ENCODE measurements around the gene TEKT5.

The TEKT5 gene

DNA sequence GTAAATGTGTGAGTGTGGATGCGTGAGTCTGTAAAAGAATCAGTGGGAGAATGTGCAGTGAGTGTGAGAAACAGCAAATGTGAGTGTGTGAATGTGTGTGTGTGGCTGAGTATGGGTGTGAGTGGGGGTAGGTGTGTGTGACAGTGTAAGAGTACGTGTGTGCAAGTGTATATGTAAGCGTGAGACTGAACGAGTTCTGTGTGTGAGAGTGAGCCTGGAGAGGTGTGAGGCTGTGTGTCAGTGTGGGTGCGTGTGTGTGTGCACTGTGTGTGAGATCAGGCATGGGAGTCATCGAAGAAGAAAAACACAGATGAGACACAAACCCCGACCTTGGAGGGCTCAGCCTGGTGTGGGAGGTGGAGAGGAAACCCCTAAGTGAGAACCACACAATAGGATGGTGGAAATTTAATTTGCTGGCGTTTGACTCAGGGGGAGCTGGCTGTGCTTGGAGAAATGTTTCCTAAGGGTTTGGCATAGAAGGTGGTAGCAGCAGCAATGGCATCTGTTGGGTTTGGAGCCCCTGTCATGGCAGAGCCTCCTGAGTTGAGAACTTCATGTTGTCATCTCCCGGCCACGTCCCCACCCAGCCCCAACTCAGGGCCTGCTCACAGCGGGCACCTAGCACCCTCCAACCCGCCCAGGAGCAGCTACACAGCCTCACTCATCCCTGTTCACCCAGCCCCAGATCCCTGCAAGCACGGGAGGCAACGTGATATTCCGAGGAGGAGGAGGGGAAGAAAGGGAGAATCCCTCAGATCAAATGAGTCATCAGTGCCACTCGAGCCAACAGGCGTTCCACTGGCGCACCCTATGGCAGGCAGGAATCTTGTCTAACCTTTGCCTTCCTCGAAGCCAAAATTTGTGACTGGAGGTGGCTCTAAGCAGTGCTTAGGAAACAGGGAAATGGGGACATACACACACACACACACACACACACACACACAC lies 34.6 kb upstream of the TEKT5 start:
- peaks cover 10% of the 10 kb centered on the region for H3K4me1 ChIP-seq (ENCODE audit: control insufficient read depth, insufficient read depth, low read length)
- no peak overlapping the region for H3K9ac ChIP-seq (ENCODE audit: low read depth, low read length)
- H3K9me3 ChIP-seq (replicated peaks; ENCODE audit: low read length) = no peaks in the 10 kb centered on the region
- H3K36me3 ChIP-seq (ENCODE audit: insufficient read depth, low read length) = no peaks in the 10 kb centered on the region
- H3K27me3 ChIP-seq (ENCODE audit: control insufficient read depth, insufficient read depth, low read length) = peaks cover 5% of the 10 kb centered on the region
- peak overlapping the region; percentile 34 for H3K4me2 ChIP-seq (ENCODE audit: low read length)
- H3K4me3 ChIP-seq (ENCODE audit: low read length) = peak overlapping the region; percentile 49

DNA sequence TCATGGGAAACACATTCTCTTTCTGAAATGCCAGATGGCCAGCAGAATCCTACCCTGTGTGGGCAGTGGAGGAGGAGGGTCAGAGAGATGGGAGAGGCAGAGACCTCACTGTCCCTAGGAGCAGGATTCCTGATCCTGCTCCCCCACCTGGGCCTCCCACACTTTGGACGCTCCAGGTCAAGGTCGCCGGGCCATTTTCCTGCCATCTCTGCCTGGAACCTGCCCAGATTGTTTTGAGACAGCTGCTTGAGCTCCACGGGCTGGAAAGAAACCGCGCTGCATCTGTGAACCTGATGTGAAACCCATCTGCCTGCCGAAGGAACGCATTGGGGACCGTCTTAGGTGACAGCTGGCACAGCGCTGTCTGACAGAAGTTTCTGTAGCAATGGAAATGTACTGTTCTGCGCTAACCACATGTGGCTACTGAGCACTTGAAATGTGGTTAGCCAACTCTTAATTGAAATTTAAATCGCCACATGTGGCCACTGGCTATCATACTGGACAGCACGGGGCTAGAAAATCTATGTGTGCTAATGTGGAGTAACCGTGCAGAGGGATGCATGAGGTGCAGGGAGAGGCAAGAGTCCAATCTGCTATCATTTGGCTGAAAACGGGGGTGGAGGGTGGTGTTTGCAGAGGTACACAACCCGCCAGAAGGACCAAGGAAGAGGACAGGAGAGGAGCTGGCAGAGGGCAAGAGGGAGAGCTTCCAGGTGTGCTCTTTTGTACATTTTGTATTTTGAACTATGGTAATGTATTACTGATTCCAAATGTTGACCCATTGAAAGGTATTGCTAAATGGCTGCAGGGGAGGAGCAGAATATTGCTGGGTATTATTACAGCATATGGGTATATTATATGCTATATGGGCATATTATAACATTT lies 33.5 kb upstream of the TEKT5 start:
- H3K4me2 ChIP-seq (ENCODE audit: low read length) = no peak overlapping the region
- H3K9me3 ChIP-seq (replicated peaks; ENCODE audit: low read length) = no peaks in the 10 kb centered on the region
- H3K36me3 ChIP-seq (ENCODE audit: insufficient read depth, low read length) = no peaks in the 10 kb centered on the region
- no peak overlapping the region for H3K4me3 ChIP-seq (ENCODE audit: low read length)
- no peak overlapping the region for H3K9ac ChIP-seq (ENCODE audit: low read depth, low read length)
- H3K4me1 ChIP-seq (ENCODE audit: control insufficient read depth, insufficient read depth, low read length) = peaks cover 10% of the 10 kb centered on the region
- H3K27me3 ChIP-seq (ENCODE audit: control insufficient read depth, insufficient read depth, low read length) = peaks cover 5% of the 10 kb centered on the region

DNA sequence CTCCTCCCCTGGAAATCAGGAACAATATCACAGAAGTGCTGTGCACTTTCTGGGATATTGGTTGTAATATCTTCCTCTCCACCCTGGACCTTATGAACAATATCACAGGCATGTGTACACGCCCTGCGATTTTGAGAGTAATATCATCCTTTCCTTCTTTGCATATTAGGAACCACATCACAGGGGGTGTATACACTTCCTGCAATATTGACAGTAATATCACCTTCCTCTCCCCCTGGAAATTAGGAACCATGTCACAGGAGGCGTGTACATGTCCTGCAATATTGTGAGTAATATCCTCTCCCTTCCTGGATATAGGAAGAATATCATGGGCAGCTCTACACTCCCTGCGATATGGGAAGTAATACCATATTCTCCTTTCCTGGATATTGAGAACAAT lies 14.2 kb upstream of the TEKT5 start:
- Histone ChIP-seq H3K27me3 (ENCODE audit: control insufficient read depth, insufficient read depth, low read length) (no peaks in the 10 kb centered on the region), H3K9ac (ENCODE audit: low read depth, low read length) (no peak overlapping the region), H3K9me3 (replicated peaks; ENCODE audit: low read length) (no peaks in the 10 kb centered on the region), H3K4me2 (ENCODE audit: low read length) (no peak overlapping the region), H3K36me3 (ENCODE audit: insufficient read depth, low read length) (no peaks in the 10 kb centered on the region), H3K4me3 (ENCODE audit: low read length) (no peak overlapping the region), H3K4me1 (ENCODE audit: control insufficient read depth, insufficient read depth, low read length) (no peaks in the 10 kb centered on the region)

DNA sequence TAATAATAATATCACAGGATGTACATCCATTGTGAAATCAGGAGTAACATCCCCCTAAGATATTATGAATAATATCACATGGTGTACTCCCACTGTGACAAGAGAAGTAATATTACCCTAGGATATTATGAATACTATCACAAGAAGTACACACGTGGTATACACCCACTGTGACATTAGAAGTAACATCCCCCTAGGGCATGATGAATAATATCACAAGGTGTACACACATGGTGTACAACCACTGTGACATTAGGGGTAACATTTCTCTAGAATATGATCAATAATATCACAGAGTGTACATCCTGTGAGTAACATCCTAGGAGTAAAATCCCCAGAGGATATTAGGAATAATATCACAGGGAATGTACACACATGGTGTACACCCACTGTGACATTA lies 5.0 kb upstream of the TEKT5 start:
- Histone ChIP-seq H3K27me3 (ENCODE audit: control insufficient read depth, insufficient read depth, low read length) (no peaks in the 10 kb centered on the region), H3K4me2 (ENCODE audit: low read length) (no peak overlapping the region), H3K9me3 (replicated peaks; ENCODE audit: low read length) (no peaks in the 10 kb centered on the region), H3K4me1 (ENCODE audit: control insufficient read depth, insufficient read depth, low read length) (no peaks in the 10 kb centered on the region), H3K4me3 (ENCODE audit: low read length) (no peak overlapping the region), H3K9ac (ENCODE audit: low read depth, low read length) (no peak overlapping the region), H3K36me3 (ENCODE audit: insufficient read depth, low read length) (no peaks in the 10 kb centered on the region)

DNA sequence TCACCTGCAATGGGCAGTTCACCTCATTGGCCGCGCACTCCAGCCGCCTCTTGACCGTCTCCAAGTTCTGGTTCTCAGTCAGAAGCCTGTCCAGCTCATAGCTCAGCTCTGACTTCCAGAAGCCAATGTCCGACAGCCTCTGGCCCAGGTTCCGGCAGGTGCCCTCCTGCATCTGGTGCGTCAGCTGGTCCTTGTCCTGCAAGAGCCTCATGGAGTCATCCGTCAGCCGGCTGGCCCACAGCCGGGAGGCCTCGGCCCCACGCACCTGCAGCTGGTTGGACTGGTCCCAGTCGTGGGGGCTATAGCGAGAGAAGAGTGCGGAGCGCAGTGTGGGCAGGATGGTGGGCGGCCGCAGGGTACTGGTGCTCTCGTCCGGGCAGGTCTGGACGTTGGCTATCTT lies 424 bp downstream of the TEKT5 start:
- H3K9ac ChIP-seq (ENCODE audit: low read depth, low read length) = no peak overlapping the region

DNA sequence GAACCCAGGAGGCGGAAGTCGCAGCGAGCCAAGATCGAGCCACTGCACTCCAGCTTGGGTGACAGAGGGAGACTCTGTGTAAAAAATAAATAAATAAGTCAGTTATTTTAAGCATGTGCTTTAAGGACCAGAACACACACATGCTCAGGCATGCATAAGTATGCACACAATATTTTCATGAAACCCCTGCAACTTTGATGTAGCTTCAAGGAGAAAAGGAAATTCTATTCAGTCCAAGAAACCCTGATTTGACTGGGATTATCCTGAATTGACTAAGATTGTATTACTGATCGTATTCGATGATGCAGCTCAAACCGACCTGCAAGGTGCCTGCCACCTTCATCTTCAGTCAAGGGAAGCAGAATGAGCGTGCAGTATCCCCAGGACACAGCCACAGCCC lies 841 bp downstream of the TEKT5 start:
- H3K4me3 ChIP-seq (ENCODE audit: low read length) = no peak overlapping the region
- no peaks in the 10 kb centered on the region for H3K9me3 ChIP-seq (replicated peaks; ENCODE audit: low read length)
- no peak overlapping the region for H3K9ac ChIP-seq (ENCODE audit: low read depth, low read length)
- H3K4me2 ChIP-seq (ENCODE audit: low read length) = no peak overlapping the region
- H3K27me3 ChIP-seq (ENCODE audit: control insufficient read depth, insufficient read depth, low read length) = no peaks in the 10 kb centered on the region
- no peaks in the 10 kb centered on the region for H3K4me1 ChIP-seq (ENCODE audit: control insufficient read depth, insufficient read depth, low read length)
- no peaks in the 10 kb centered on the region for H3K36me3 ChIP-seq (ENCODE audit: insufficient read depth, low read length)

More for the DNA sequence above, 424 bp downstream of the TEKT5 start:
- no peak overlapping the region for H3K4me3 ChIP-seq (ENCODE audit: low read length)
- H3K4me1 ChIP-seq (ENCODE audit: control insufficient read depth, insufficient read depth, low read length) = no peaks in the 10 kb centered on the region
- no peaks in the 10 kb centered on the region for H3K27me3 ChIP-seq (ENCODE audit: control insufficient read depth, insufficient read depth, low read length)
- no peaks in the 10 kb centered on the region for H3K9me3 ChIP-seq (replicated peaks; ENCODE audit: low read length)
- no peak overlapping the region for H3K4me2 ChIP-seq (ENCODE audit: low read length)
- H3K36me3 ChIP-seq (ENCODE audit: insufficient read depth, low read length) = no peaks in the 10 kb centered on the region

DNA sequence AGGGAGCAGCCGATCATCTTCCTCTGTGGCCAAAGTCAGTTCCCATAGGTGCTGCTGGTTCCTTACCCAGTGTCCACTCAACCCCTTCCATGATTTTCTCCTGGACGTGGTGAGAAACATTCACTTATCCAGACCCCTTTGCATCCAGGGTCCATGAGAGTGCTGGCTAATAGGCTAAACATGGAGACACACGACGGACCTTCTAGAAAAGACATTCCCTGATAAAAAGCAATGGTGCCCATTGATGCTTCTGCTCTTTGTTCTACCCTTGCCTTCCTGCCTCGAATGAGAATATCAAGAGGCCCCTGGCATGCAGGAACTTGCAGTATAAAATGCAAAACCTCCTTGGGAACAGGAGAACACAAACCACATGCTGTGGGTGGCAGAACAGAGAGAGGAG lies 2.3 kb downstream of the TEKT5 start:
- H3K36me3 ChIP-seq (ENCODE audit: insufficient read depth, low read length) = no peaks in the 10 kb centered on the region

DNA sequence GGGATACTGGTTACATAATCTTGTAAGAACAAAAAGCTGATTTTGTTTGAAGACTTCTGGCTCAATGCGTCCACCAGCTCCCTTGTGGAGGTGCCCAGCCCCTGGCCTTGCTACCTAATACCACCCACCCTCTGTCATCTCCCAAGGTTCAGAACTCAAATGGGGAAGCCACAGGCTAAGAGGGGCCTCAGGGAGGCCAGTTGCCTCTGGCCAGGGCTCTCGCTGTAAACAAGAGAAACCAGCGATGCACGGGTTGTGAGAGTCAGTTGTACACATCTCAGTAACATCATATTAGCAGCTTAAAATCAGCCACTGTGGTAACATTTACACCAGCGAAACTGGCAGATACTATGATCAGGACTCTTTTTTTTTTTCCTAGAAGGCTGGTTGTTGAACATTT lies 6.0 kb downstream of the TEKT5 start:
- Histone ChIP-seq H3K4me2 (ENCODE audit: low read length) (no peak overlapping the region), H3K4me1 (ENCODE audit: control insufficient read depth, insufficient read depth, low read length) (no peaks in the 10 kb centered on the region), H3K36me3 (ENCODE audit: insufficient read depth, low read length) (no peaks in the 10 kb centered on the region), H3K9me3 (replicated peaks; ENCODE audit: low read length) (no peaks in the 10 kb centered on the region), H3K4me3 (ENCODE audit: low read length) (no peak overlapping the region), H3K27me3 (ENCODE audit: control insufficient read depth, insufficient read depth, low read length) (peaks cover 23% of the 10 kb centered on the region), H3K9ac (ENCODE audit: low read depth, low read length) (no peak overlapping the region)

More for the DNA sequence above, 2.3 kb downstream of the TEKT5 start:
- Histone ChIP-seq H3K4me2 (ENCODE audit: low read length) (no peak overlapping the region), H3K9me3 (replicated peaks; ENCODE audit: low read length) (no peaks in the 10 kb centered on the region), H3K4me3 (ENCODE audit: low read length) (no peak overlapping the region), H3K4me1 (ENCODE audit: control insufficient read depth, insufficient read depth, low read length) (no peaks in the 10 kb centered on the region), H3K27me3 (ENCODE audit: control insufficient read depth, insufficient read depth, low read length) (peaks cover 7% of the 10 kb centered on the region), H3K9ac (ENCODE audit: low read depth, low read length) (no peak overlapping the region)

DNA sequence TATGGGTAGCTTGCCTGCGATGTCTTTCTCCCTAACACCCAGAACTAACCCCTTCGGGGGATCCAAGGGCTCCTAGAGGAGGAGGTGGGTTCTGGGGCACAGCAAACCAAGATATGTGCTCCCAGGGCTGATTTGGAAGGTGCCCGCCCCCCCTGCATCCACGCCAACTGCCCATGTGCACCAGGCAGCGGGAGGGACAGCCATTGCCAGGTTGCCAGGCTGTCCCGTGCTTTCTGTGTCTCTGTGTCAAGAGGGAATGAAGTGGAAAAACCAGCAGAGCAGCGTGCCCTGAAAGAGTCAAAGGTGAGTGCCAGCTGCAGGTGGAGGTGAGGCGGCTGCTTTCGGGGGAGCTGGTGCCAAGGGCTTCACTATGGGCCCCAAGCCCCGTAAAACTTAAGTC lies 6.4 kb downstream of the TEKT5 start:
- H3K4me2 ChIP-seq (ENCODE audit: low read length) = no peak overlapping the region
- no peak overlapping the region for H3K4me3 ChIP-seq (ENCODE audit: low read length)
- peaks cover 23% of the 10 kb centered on the region for H3K27me3 ChIP-seq (ENCODE audit: control insufficient read depth, insufficient read depth, low read length)
- H3K9me3 ChIP-seq (replicated peaks; ENCODE audit: low read length) = no peaks in the 10 kb centered on the region
- no peaks in the 10 kb centered on the region for H3K36me3 ChIP-seq (ENCODE audit: insufficient read depth, low read length)
- H3K9ac ChIP-seq (ENCODE audit: low read depth, low read length) = no peak overlapping the region
- H3K4me1 ChIP-seq (ENCODE audit: control insufficient read depth, insufficient read depth, low read length) = no peaks in the 10 kb centered on the region

DNA sequence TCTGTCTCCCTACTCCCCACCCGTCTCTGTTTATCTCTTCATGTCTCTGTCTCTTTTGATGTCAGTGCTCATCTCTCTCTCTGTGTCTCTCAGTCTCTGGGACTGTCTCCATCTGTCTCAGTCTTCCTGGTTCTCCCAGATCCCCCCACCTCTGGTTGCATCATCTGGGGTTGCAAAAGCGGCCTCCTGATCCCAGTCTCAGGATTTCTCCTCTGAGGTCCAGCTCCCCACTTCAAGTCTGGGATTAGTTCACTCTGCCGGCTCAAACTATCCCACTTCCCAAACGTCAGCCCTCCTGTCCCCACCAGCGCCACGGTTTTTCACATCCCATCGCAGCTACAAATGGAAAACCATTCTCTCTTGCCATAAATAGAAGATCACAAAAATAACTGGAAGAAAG lies 9.0 kb downstream of the TEKT5 start:
- peaks cover 27% of the 10 kb centered on the region for H3K27me3 ChIP-seq (ENCODE audit: control insufficient read depth, insufficient read depth, low read length)
- H3K9ac ChIP-seq (ENCODE audit: low read depth, low read length) = no peak overlapping the region
- no peak overlapping the region for H3K4me2 ChIP-seq (ENCODE audit: low read length)
- H3K9me3 ChIP-seq (replicated peaks; ENCODE audit: low read length) = no peaks in the 10 kb centered on the region
- H3K4me1 ChIP-seq (ENCODE audit: control insufficient read depth, insufficient read depth, low read length) = no peaks in the 10 kb centered on the region
- no peaks in the 10 kb centered on the region for H3K36me3 ChIP-seq (ENCODE audit: insufficient read depth, low read length)
- H3K4me3 ChIP-seq (ENCODE audit: low read length) = no peak overlapping the region

DNA sequence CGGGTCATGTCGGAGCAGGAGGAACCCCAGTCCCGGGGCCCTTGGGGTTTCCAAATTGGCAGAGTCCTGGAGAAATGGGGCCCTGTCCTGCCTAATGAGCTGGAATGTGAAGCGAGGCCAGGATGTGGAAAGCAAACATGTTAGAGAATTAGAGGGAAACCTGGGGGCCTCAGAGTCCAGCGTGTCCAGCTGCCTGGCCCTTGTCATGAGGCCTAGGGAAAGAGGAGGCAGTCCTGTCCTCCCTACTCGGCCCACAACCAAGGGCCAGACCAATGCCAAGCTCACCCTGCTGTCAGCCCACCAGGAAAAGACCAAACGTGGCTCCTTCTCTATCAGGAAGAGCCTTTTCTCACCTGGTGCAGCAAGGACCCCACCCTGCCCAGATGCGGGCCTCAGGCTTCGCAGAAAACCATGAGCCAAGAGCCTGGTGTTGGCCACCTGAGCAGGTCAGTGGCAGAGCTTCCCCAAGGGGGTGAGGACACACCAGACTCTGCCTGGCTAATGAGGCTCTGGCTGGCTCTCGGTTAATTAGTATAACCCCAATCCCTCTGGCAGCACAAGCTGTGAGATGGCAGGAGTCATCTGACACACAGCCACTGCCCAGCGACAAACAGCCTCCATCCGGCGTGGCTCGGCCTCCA lies 10.1 kb downstream of the TEKT5 start:
- H3K9me3 ChIP-seq (replicated peaks; ENCODE audit: low read length) = no peaks in the 10 kb centered on the region
- H3K27me3 ChIP-seq (ENCODE audit: control insufficient read depth, insufficient read depth, low read length) = peaks cover 27% of the 10 kb centered on the region
- no peaks in the 10 kb centered on the region for H3K36me3 ChIP-seq (ENCODE audit: insufficient read depth, low read length)
- no peak overlapping the region for H3K9ac ChIP-seq (ENCODE audit: low read depth, low read length)
- no peak overlapping the region for H3K4me2 ChIP-seq (ENCODE audit: low read length)
- H3K4me1 ChIP-seq (ENCODE audit: control insufficient read depth, insufficient read depth, low read length) = no peaks in the 10 kb centered on the region
- H3K4me3 ChIP-seq (ENCODE audit: low read length) = no peak overlapping the region
